ENCODE data around the gene PKLR.

DNA sequence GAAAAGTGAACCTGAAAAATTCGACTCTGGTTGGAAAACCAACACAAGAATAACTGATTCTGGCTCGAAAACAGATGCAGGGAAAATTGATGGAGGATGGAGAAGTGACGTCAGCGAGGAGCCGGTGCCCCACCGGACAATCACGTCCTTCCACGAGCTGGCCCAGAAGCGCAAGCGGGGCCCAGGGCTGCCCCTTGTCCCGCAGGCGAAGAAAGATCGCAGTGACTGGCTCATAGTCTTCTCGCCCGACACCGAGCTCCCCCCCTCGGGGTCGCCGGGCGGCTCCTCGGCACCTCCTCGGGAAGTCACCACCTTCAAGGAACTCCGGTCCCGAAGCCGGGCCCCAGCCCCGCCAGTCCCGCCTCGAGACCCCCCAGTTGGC is 21.3 kb upstream of the PKLR start:
- no peak for TF ChIP-seq POLR2AphosphoS5 (IDR thresholded peaks at IDR 0.05; ENCODE audit: low read depth, low read length)
- no peak for TF ChIP-seq POLR2A (IDR thresholded peaks at IDR 0.05; ENCODE audit: low read depth, low read length)
- no peak for TF ChIP-seq TAF1 (IDR thresholded peaks at IDR 0.05; ENCODE audit: borderline replicate concordance, low read depth, low read length)
